HG02938 (cell line): ENCODE results near the gene ZNF275.
"Not testable (repeated sequence)": the region's sequence is repeated elsewhere in the genome, so short reads cannot be mapped to it uniquely, and the experiment has no call there.

Experiments used
- ATAC-seq: cut with Tn5 transposase; IDR thresholded peaks from one replicate; pipeline ENCODE4 v1.9.1; 2021; ENCODE audit warnings: mild to moderate bottlenecking, moderate library complexity; ENCODE audit not compliant: unreplicated experiment

The ZNF275 gene

DNA sequence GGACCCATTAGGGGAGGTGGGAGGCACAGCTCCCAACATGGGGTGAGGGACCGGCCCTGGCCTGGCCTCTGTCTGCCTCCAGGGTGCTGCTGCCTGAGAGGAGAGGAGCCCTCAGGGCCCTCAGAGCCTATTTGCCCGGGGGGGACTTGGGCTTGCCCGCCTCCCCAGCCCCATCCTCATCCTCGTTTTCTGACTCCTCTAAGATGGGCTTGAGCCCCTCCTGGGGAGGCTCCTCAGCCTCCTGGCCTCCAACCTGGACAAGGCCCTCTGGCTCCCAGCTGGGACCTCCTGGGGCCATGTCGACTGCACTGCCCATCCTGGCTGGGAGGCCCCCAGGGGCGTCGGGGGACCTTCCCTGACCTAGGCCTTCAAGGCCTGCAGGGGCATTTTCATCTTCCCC lies 15.1 kb upstream of the ZNF275 start:
- no peak for ATAC-seq

GRCh38 chrX:153319295-153320046 lies 14.5 kb upstream of the ZNF275 start:
- no peak for ATAC-seq

DNA sequence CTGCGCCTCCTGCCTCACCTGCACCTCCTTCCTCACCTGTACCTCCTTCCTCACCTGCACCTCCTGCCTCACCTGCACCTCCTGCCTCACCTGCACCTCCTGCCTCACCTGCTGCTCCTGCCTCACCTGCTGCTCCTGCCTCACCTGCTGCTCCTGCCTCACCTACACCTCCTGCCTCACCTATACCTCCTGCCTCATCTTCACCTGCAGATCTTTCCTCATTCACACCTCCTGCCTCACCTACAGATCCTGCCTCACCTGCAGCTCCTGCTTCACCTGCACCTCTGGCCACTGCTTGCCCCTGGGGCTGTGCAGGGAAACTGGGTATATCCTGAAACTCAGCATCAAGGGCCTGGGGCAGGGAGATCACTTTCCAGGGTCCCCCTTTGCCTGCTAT lies 13.9 kb upstream of the ZNF275 start:
- ATAC-seq, result not testable (repeated sequence)

GRCh38 chrX:153320555-153321184 lies 13.3 kb upstream of the ZNF275 start:
- ATAC-seq, result no peak

- ATAC-seq, result no peak
Measured at GRCh38 chrX:153321381-153322124, 12.4 kb upstream of the ZNF275 start, which contains the start of gene PNMA6F. Gene PNMA6F, minus strand, starts transcription at chrX:153321767. Its CDS starts 1,093 bp downstream, at chrX:153320674.

GRCh38 chrX:153327561-153327960 lies 6.4 kb upstream of the ZNF275 start:
- ATAC-seq, result no peak

- ATAC-seq, result no peak
Measured at GRCh38 chrX:153333266-153333665, 687 bp upstream of the ZNF275 start.

GRCh38 chrX:153334654-153335295 lies 822 bp downstream of the ZNF275 start:
- no peak for ATAC-seq

GRCh38 chrX:153336121-153336894 lies 2.4 kb downstream of the ZNF275 start:
- ATAC-seq, result peak; percentile 42

- ATAC-seq, result no peak
Measured at GRCh38 chrX:153336988-153337387, 3.0 kb downstream of the ZNF275 start.

DNA sequence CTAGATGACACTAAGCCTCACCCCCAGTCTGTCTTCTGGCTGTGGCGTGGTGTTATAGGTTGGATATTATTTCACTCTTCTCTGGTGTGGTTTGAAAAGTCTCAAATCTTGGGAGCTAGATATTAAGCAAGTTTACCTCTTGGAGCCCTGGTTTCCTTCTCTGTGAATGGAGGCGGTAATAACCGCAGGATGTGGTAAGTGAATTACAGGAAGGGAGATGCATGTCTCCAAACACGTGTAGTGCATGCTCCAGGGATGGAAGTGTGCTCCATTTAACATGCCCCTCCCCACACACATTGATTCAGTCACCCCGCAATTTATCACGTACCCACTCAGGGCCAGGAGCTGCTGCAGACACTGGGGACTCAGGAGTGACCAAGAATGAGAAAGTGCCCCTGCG lies 4.9 kb downstream of the ZNF275 start:
- ATAC-seq, result no peak

- ATAC-seq, result no peak
Measured at GRCh38 chrX:153339662-153340061, 5.7 kb downstream of the ZNF275 start.

- ATAC-seq, result no peak
Measured at GRCh38 chrX:153340111-153340510, 6.2 kb downstream of the ZNF275 start.

DNA sequence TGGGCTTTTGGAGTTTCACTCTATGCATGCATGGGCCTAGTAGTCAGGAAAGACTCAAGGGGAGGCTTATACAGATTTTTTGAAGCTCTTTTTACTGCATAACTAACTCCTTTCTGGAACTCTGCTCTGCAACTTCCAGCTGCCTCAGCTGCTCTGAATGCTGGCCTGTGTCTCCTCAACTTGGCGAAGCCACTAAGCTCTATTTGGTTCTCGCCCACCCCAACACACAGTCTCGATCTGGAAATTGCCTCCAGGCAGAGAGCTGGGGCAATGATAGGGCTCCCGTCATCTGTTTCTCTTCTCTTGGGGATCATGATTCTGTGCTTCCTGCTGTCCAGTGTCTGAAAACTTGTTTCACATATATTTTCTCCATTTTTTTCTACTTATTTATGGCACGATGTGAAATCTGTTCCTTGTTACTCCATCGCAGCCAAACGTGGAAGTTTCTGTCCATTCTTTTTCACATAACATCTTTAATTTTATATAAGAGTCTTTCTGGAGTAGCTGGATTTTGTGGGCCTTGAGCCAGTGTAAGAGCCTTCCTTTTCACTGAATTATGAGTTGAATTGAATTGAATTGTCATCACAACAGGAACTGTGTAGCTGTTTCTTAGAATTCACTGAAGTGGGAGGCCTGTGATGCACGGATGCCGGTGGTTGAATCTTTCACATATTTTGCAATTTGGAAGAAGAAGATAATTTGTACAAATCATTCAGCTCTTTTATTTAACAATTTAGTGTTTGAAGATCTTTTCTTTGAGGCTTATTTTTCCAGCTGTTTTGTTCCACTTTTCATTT lies 9.0 kb downstream of the ZNF275 start:
- no peak for ATAC-seq

GRCh38 chrX:153343674-153344073 lies 9.7 kb downstream of the ZNF275 start:
- ATAC-seq, result no peak

DNA sequence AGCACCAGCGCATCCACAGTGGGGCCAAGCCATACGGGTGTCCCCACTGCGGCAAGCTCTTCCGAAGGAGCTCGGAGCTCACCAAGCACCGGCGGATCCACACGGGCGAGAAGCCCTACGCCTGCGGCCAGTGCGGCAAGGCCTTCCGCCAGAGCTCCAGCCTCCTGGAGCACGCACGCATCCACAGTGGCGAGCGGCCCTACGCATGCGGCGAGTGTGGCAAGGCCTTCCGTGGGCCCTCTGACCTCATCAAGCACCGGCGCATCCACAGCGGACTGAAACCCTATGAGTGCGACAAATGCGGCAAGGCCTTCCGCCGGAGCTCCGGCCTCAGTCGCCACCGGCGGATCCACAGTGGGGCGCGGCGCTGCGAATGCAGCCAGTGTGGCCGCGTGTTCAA lies 13.6 kb downstream of the ZNF275 start:
- no peak for ATAC-seq

DNA sequence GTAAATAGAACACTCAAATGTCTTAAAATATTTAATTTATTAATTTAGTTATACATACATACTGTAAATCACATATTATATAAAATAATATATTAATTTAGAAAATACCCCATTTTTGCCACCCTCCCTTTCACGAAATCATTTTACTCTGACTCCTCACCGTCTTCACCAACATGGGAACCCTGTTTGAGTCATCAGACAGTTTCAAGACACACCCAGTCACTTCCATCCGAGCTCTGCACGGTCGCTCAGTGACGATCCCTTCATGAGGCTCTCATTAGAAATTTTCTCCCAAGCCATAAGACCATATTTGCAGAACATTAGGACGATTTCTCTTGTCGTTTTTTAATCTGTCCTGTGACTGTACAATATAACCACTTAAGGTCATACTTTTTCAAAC lies 14.5 kb downstream of the ZNF275 start:
- ATAC-seq, result no peak

DNA sequence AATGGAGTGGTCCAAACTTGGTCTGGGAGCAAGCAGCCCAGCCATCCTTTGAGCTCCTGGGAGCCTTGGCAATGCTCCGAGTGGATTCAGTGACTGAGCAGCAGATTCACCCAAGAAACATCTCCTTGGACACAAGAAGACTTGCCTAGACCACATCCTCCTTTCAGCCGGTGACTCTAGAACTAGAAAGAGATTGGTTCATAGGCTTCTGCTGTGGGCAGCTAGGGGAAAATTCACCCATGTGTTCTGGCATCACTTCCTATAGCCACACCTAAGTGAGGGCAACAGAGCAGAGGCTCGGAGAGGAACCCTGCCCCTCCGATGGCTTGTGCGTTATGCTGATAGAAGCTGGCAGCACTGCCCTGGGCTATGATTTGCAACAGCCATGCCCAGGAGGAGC lies 16.0 kb downstream of the ZNF275 start:
- no peak for ATAC-seq

GRCh38 chrX:153351981-153352380 lies 18.0 kb downstream of the ZNF275 start:
- ATAC-seq, result no peak

- no peak for ATAC-seq
Measured at GRCh38 chrX:153352858-153353257, 18.9 kb downstream of the ZNF275 start.
